HepG2 (cell line): ENCODE data around the gene GPR155. TPM values are rescaled to one million over a fixed set of nuclear protein-coding genes. Genes with fewer than 3 reads are reported as not detected.

Experiments used
- AHDC1 ChIP-seq: sonication (generic); formaldehyde crosslinking; IDR thresholded peaks from 2 replicates; pipeline ENCODE4 v1.5.1; 2020; ENCODE audit warnings: mild to moderate bottlenecking, missing genetic modification reagents, borderline replicate concordance
- CREB3 ChIP-seq: sonication (generic); formaldehyde crosslinking; IDR thresholded peaks from 2 replicates; pipeline ENCODE4 v1.5.0; 2020; ENCODE audit warnings: missing genetic modification reagents
- FOXA3 ChIP-seq: IDR thresholded peaks from 2 replicates; pipeline ENCODE4 v1.6.1; 2016; ENCODE audit warnings: missing genetic modification reagents, missing compliant biosample characterization
- HOMEZ ChIP-seq: IDR thresholded peaks from 2 replicates; pipeline ENCODE4 v1.6.1; 2016; ENCODE audit warnings: low read depth
- KDM2A ChIP-seq: sonication (generic); formaldehyde crosslinking; IDR thresholded peaks from 2 replicates; pipeline ENCODE4 v1.4.0; 2020; ENCODE audit warnings: low read depth, missing genetic modification reagents, borderline replicate concordance
- NCOR1 ChIP-seq: fragments of 200-600 bp; sonication (generic); IDR thresholded peaks from 2 replicates; pipeline ENCODE4 v1.7.0; 2017; ENCODE audit warnings: antibody characterized with exemption, low read length, borderline replicate concordance
- PAXIP1 ChIP-seq: sonication (generic); formaldehyde crosslinking; conservative IDR thresholded peaks from 2 replicates; pipeline ENCODE4 v1.4.0; 2020; ENCODE audit warnings: mild to moderate bottlenecking, missing genetic modification reagents, moderate library complexity
- RARA ChIP-seq: IDR thresholded peaks from 2 replicates; pipeline ENCODE4 v1.6.1; 2016; ENCODE audit warnings: missing genetic modification reagents, missing compliant biosample characterization
- TCF7 ChIP-seq: sonication (generic); IDR thresholded peaks from 2 replicates; pipeline ENCODE4 v1.6.1; 2016; ENCODE audit warnings: antibody characterized with exemption, low read depth
- TEAD3 ChIP-seq: optimal IDR thresholded peaks from 2 replicates; pipeline ENCODE3; 2016; ENCODE audit warnings: borderline replicate concordance
- ZNF251 ChIP-seq: sonication (generic); formaldehyde crosslinking; IDR thresholded peaks from 2 replicates; pipeline ENCODE4 v1.9.0; 2021; ENCODE audit warnings: mild to moderate bottlenecking, missing genetic modification reagents
- ZNF639 ChIP-seq: conservative IDR thresholded peaks from 2 replicates; pipeline ENCODE4 v1.6.1; 2018; ENCODE audit warnings: missing genetic modification reagents
- ZNF704 ChIP-seq: sonication (generic); formaldehyde crosslinking; IDR thresholded peaks from 2 replicates; pipeline ENCODE4 v1.8.1; 2023; ENCODE audit warnings: mild to moderate bottlenecking, inconsistent platforms, moderate library complexity, missing genetic modification reagents, borderline replicate concordance
- ZNF83 ChIP-seq: sonication (generic); formaldehyde crosslinking; IDR thresholded peaks from 2 replicates; pipeline ENCODE4 v1.4.0; 2020; ENCODE audit warnings: missing genetic modification reagents, mild to moderate bottlenecking, borderline replicate concordance
- polyA plus RNA-seq, 8 experiments: library from polyadenylated mRNA; depleted of rRNA in 3 of 8; stranded (reverse) in 7 of 8; unstranded in 1 of 8; fragments of >200 nt; fragmentation: Illumina TruSeq in 4 of 8; extraction: Trizol in 4 of 8; gene quantifications; 2 replicates each; pipeline versions ENCODE4 v1.2.1 to v1.2.3, GENCODE V29; 2011 to 2016; ENCODE audit warnings: low read depth in 4 of 8, missing spikeins in 1 of 8, mixed read lengths in 1 of 8; ENCODE audit not compliant: insufficient read depth in 1 of 8
- total RNA-seq, 5 experiments: library from RNA; depleted of rRNA; stranded (reverse); fragments of >200 nt; fragmentation: Illumina TruSeq; extraction: Trizol; gene quantifications; 2 replicates each; pipeline ENCODE4 v1.2.3, GENCODE V29; 2016; ENCODE audit warnings: low read depth in 1 of 5

GPR155 gene
- total and polyA plus RNA-seq, 2 of the 13 experiments (the other 11 are each of a cell fraction or from before 2014, with no cell fraction given) = 0.15 to 0.49 TPM

- TF ChIP-seq PAXIP1 (peak; percentile 72), ZNF251 (no peak), TEAD3 (CRISPR knock-in tag) (no peak), FOXA3 (peak; percentile 91), TCF7 (peak; percentile 49; the same call in 1 of the 2 replicates), KDM2A (CRISPR knock-in tag) (no peak), HOMEZ (CRISPR knock-in tag) (peak; percentile 85; the same call in 1 of the 2 replicates), RARA (peak; percentile 56; the same call in 1 of the 2 replicates), ZNF639 (CRISPR knock-in tag) (no peak), NCOR1 (no peak), CREB3 (CRISPR knock-in tag) (no peak), AHDC1 (CRISPR knock-in tag) (peak; percentile 79; the same call in 1 of the 2 replicates), ZNF83 (CRISPR knock-in tag) (no peak), ZNF704 (CRISPR knock-in tag) (no peak)
These were observed 58.6 kb downstream of the GPR155 start (continued) for GRCh38 chr2:174428214-174428613.
